SK-N-DZ (cell line): ENCODE data around the gene SLC12A2.

Source experiments
- DNase-seq: peaks from one replicate; pipeline ENCODE4 v3.0.0-alpha.2; 2015; ENCODE audit warnings: low spot score

Gene SLC12A2

GRCh38 chr5:128097224-128097623, 13.7 kb downstream of the SLC12A2 start:
- no peak for DNase-seq

- DNase-seq = no peak
These were observed 14.2 kb downstream of the SLC12A2 start for GRCh38 chr5:128097781-128098180.

GRCh38 chr5:128099944-128100343, 16.4 kb downstream of the SLC12A2 start:
- DNase-seq = no peak

- no peak for DNase-seq
These were observed 17.4 kb downstream of the SLC12A2 start for GRCh38 chr5:128100860-128101557.

- no peak for DNase-seq
These were observed 18.1 kb downstream of the SLC12A2 start for GRCh38 chr5:128101676-128102075.

GRCh38 chr5:128105203-128105602, 21.6 kb downstream of the SLC12A2 start:
- no peak for DNase-seq

GRCh38 chr5:128109138-128109537, 25.6 kb downstream of the SLC12A2 start:
- DNase-seq = no peak

- no peak for DNase-seq
These were observed 26.2 kb downstream of the SLC12A2 start for GRCh38 chr5:128109766-128110165.

- no peak for DNase-seq
These were observed 28.4 kb downstream of the SLC12A2 start for GRCh38 chr5:128111818-128112448.

GRCh38 chr5:128116445-128116844, 32.9 kb downstream of the SLC12A2 start:
- DNase-seq = no peak

GRCh38 chr5:128118214-128118613, 34.6 kb downstream of the SLC12A2 start:
- DNase-seq = no peak

GRCh38 chr5:128121651-128122050, 38.1 kb downstream of the SLC12A2 start:
- no peak for DNase-seq

- peak; percentile 2 for DNase-seq
These were observed 40.4 kb downstream of the SLC12A2 start for GRCh38 chr5:128123936-128124335.

GRCh38 chr5:128126241-128126640, 42.7 kb downstream of the SLC12A2 start:
- no peak for DNase-seq

- no peak for DNase-seq
These were observed 48.9 kb downstream of the SLC12A2 start for GRCh38 chr5:128132499-128132898.

- no peak for DNase-seq
These were observed 51.7 kb downstream of the SLC12A2 start for GRCh38 chr5:128135286-128135685.

GRCh38 chr5:128143911-128144310, 60.3 kb downstream of the SLC12A2 start:
- DNase-seq = no peak

- no peak for DNase-seq
These were observed 60.9 kb downstream of the SLC12A2 start for GRCh38 chr5:128144491-128144890.

- no peak for DNase-seq
These were observed 63.1 kb downstream of the SLC12A2 start for GRCh38 chr5:128146671-128147070.

GRCh38 chr5:128154943-128155342, 71.4 kb downstream of the SLC12A2 start:
- peak; percentile 20 for DNase-seq

GRCh38 chr5:128155776-128156175, 72.2 kb downstream of the SLC12A2 start:
- DNase-seq = peak; percentile 11

GRCh38 chr5:128156521-128156920, 73.0 kb downstream of the SLC12A2 start:
- DNase-seq = no peak

GRCh38 chr5:128158342-128158741, 74.8 kb downstream of the SLC12A2 start:
- DNase-seq = no peak
